Putamen (tissue), 1 donor: ENCODE measurements around the gene KDM2B.

Experiments
- DNase-seq: peaks from one replicate; pipeline ENCODE4 v3.0.0-alpha.2; 2016; ENCODE audit warnings: low spot score

The KDM2B gene

DNA sequence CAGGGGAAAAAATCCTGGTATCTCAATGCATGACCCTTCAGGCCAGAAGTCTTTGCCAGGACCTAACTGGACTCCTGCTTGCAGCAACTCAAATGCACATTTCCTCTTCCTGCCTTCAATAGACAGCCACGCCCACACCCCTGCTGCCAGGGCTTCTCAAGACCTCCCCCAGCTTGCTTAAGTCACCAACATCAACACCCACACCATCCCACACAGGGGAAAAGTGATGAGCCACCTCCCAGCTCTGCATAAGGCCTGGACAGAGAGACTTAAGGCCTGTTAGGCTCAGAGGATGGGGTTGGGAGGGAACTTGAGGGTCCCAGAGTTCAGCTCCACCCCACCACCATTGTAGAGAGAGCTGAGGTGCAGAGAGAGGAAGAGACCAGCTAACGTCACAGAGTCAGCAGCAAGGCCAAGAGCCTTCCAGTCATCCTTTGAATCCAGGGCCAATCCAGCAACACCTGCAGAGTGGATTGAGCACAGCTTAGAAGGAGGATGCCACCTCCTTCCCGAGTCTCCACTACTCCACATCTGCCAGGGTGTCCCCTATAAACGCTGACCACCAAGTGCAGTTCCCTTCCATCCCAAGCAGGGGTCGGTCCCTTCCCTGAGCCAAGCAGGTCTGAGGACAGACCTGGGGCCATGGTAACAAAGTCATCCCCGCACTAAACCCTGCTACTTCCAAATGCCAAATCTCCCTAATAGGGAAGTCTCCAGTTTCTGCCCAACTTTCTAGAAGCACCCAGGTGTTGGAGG lies 50.0 kb downstream of the KDM2B start:
- peak; percentile 32 for DNase-seq

DNA sequence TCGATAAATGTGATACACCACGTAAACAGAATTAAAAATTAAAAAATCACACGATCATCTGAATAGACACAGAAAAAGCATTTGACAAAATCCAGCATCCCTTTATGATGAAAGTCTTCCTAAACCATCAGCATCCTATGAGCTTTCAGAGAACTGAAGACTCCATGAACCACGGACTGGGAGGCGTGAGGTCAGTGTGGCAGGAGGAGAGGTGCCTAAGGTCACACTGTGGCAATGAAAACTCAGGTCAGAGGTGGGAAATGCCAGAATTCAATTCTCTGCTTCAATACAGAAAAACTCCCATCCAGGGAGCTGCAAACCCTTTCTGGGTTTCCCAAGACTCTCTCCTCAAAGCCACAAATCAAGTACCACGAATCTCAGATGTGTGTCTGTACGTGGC lies 51.6 kb downstream of the KDM2B start:
- no peak for DNase-seq

DNA sequence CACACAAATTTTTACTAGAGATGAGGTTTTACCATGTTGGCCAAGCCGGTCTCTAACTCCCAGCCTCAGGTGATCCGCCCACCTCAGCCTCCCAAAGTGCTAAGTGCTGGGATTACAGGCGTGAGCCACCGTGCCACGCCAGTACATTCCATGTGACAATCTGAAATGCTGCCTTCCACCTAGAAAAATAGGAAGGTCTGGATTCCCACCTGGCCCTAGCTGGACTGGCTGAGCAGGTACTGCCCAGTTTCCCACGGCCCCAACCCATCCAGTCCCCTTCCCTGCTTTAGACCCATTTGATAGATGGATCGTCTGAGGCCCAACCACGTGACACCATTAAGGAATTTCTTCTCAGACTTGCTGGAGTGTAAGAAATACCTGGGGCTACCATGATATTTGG lies 55.4 kb downstream of the KDM2B start:
- no peak for DNase-seq

DNA sequence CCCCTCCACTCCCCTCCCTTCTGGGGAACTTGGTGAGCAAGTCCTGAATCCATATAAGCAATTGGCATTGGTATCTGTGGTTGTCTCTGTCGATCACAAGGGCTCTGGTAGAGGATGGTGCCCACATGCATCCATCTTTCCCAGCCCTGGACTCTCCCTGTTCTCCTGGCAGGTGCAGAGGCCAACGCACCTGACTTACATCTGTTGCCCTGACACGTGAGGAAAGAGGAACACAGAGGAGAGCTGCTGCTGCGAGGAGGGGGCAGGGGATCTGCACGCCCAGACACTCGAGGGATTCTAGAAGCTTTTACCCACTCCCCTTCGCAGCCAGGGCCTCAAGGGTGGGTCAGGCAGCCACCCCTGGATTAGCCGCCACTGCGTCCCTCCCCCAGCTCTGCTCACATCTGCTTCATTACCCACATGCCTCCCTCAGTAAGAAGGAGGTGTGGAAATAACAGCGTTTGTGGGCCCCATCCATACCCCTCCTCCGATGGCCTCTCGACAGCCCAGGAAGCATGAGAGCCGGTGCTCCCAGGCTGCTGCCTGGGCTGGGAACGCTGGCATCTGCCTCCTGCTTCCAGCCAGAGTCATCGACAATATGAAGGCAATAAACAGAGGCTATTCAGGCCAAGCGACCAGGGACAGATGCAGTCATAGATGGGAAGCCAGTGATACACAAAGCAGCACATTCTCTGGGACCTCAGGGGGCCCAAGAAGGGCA lies 56.5 kb downstream of the KDM2B start:
- DNase-seq = peak; percentile 60

DNA sequence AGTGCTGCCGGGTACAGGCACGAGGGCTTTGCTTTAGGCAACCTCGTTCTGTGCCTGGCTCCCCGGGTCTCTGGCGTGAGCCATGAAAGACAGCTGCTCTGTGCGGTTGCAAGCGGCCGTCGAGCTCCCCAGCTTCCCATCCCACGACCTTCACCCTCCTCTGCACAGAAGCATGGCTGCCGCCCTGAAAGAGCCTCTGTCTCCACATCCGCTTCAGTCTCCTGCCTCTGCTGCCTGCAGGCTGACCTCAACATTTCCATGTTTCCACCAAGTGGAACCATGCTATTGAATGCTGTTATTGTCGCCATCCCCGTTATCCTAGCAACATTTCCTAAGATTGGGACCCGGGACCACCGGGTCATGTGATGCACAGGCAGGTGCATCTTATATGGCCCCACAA lies 57.1 kb downstream of the KDM2B start:
- DNase-seq = peak; percentile 59

DNA sequence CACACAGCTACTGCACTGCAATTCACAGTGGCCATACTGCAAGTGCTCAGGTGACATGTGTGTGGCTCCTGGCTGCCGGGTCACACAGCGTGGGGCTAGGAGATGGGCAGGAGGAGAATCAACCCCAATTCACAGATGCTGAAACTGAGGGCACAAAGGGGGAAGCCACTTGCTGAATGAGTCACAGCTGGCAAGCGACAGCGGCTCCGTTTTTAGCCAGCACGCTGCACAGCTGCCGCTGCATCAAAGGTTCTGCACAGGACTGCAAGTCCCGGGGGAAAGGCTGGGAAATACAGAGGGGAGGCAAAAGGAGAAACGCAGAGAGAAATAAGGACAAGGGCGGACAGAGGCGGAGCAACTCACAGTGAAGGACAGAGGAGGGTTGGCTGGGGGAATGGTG lies 57.9 kb downstream of the KDM2B start:
- DNase-seq = no peak

DNA sequence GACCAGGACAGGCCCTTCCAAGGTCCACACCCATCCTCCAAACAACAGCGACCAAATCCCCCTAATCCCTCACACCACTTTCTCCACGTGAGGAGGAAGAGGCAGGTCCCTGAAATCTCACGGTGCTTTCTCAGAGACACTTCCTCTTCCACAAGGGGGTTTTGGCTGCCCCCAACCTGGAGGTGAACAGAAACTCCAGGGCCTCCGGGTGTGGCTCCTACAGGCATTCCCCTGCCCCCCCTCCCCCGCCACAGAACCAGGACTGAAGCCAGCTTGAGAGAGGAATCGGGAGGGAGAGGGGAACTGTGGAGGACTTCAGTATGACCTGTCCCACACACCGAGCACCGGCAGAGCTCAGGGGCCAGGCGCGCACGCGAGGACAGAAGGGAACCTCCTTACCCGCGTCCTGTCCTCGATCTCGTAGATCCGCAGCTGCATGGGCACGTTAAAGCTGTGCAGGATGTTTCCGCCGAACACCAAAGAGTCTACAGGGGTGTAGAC lies 60.2 kb downstream of the KDM2B start:
- no peak for DNase-seq

DNA sequence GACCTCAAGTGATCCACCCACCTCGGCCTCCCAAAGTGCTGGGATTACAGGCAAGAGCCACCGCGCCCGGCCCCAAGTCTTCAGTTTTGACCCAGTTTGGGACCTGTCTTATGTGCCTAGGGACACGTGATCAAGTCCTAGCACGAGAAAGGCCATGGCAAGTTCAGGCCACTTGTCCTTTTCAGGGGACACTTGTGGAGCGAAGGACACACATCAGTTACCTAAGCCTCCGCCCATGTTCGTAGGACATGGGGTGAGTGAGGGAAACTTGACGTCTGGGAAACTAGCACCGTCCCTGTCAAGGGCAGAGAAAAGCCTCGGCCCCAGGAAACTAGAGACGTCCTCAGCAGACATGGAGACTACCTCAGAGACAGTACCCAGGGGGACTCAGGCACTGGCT lies 60.7 kb downstream of the KDM2B start:
- DNase-seq = no peak

DNA sequence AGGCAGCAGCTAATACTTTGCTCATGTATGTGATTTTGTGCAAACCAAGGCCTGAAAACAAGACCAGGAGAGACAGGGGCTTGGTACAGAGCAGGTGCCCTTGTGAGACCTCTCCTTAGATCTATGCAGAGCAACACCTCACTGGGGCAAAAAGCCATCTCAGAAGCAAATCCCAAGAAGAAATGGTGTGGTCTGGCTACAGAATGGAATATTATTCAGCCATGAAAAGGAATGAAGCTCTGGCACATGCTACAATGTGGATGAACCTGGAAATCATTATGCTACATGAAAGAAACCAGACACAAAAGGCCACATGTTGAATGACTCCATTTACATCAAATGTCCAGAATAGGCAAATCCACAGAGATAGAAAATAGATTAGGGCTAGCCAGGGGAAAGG lies 61.6 kb downstream of the KDM2B start:
- DNase-seq = no peak

DNA sequence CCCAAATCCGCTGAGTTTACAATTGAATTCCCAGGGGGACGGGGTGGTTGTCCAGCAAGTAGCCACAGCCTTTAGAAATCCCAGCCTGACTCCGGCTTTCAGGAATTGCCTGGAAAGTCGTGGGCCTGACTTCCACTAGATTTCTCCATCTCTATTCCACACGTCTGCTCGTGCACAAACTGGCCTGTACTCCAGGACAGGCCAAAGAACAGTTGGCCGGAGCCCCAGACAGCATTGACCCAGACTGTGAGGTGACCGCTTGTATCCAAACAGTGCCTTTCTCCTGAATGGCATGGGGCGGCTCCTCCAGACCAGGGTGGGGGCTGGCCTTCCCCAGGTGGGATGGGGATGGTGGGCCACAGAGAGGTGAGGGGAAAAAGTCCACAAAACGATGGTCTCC lies 62.2 kb downstream of the KDM2B start:
- no peak for DNase-seq

DNA sequence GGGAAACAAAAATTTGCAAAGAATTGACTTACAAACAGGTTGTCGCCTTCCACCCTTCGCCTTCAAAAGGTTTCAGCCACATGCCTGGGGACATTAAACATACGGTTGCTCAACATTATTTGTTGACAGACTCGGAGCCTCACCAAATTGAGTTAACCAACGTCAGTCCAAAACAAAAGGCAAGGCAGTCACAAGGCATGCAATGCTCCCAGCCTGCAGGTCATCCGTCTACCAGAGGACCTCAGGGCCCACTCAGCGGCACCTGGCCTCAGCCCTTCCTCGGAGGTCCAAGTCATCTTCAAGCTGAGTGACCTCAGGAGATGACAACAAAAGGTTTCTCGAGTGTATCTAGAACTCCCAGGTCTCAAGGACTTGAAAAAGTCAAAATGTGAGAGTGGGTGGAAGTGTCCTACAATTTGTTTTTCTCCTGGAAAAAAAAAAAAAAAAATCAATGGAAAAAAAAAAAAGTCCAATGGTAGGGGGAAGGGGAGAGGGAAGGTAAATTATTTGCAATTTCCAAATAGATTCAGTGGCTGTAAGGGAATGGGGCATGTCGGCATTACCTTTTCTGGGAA lies 64.3 kb downstream of the KDM2B start:
- no peak for DNase-seq

DNA sequence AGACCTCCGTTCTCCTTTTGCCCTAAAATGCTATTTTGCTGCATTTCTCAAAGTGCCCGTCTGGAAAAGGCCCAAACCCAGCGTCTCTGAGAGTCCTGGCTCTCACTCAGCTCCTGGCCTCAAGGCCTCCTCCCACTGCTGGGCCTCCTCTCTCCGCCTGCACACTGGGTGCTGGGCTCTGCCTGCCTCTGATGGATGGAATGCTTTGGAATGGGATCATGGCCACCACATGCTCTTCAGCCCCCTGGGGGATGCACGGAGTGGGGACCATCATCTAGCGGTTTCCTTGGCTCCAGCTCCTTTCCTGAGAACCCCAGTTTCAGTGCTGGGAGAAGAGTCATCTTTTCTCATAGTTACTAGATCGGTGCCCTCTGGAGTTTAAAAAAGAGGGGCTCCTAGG lies 65.2 kb downstream of the KDM2B start:
- DNase-seq = no peak

DNA sequence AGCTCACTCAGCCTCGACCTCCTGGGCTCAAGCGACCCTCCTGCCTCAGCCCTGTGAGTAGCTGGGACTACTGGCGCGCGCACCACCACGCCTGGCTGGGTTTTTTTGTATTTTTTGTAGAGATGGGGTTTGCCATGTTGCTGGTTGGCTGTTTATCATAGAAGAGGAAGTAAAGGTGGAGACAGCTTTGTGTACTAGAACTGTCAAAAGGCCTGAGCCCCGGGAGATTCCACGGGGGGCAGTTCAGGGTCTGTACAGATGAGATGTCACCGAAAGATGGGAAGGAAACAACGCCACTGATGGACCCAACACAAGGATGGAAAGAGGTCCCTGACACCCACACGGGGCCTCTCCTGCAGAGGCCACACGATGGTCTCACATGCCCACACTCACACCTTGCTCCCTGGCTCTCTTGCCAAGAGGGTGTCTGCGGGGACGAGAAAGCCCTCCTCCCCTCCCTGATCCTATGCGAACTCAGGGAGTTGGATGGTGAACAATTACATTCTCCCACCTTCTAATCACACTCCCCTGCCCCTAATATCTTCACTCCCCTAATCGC lies 66.6 kb downstream of the KDM2B start:
- no peak for DNase-seq

DNA sequence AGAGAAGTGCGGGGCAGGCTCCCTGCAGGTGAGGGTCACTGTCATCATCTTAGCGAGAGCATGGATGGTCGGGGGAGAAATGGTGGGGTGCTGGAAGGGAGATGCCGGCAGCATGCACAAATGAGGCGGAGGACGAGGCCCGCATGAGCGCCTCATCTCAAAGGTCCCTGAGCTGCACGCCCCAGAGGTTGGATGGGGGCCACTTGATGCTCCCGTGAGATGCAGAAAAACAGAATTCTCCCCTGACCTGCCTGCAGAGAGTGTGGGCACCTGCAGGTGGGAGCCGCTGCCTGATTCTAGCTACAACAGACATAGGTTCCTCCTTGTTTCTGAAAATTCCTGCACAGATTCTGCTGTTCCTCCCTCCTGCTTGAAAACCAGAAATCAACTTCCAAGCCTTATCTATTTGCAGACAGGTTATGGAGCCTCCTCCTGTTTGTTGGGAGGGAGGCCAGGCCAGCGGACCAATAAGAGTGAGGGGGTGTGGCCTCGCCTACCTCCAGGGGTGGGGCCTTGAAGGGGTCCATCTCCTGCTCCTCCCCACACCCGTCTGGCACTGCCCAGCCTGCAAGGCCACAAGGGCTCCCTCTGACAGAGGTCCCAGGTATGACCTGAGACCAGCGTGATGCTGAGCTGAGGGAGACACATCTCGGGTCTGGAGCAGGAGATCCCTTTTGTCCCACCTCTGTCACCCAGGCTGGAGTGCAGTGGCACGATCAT lies 67.2 kb downstream of the KDM2B start:
- DNase-seq = no peak

DNA sequence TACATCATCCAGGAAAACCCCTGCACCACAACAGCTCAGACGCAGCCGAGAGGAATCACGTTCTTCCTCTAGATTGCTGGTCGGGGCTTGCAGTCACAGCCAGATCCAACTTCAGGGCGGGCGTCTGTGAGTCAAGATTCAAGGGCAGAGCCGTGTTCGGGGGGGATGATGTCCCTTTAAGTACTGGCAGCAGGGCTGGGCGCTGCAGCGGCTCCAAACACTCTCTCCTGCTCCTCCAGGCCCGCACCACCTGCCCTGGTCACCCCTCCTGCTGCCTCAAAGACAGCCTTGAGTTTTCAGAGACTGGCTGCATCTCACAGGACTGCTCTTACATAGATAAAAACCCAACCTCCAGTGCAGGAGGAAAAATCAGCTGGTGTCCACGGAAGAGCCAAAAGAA lies 68.3 kb downstream of the KDM2B start:
- no peak for DNase-seq

DNA sequence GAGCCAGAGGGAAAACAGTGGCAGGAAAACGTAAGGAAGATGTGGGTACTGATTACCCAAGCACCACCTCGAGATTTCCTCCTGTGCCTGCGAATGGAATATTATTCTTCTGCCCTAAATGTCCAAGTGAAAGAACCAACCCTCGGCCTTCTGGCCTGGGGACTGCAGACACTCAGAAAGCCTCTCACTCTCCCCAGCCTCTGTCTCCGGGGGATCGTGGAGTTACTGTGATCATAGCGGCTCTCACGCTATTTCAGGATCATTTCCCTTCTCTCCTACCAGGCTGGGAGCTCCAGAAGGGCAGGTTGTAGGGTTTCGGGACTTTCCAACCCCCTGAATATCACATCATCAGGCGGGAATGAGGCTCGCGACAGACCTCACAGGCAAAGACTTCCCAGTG lies 68.9 kb downstream of the KDM2B start:
- DNase-seq = no peak

DNA sequence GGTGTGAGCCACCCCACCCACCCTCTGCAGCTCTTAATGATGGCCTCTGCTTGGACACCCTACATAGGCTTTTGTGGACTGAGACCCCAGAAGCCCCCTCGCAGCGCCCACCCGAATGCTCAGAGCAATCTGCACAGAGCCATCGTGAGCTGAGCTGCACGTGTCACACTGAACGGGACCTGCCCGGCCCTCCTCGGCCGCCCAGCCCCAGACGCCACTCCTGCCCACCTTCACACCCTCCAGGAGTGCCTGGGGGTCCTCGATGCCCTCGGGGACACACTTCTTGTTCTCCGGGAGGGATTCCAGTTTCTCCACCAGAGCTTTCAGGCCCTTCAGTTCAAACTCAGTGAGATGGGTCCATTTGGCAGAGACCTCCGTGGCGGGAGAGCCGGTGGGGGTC lies 71.5 kb downstream of the KDM2B start:
- DNase-seq = no peak

DNA sequence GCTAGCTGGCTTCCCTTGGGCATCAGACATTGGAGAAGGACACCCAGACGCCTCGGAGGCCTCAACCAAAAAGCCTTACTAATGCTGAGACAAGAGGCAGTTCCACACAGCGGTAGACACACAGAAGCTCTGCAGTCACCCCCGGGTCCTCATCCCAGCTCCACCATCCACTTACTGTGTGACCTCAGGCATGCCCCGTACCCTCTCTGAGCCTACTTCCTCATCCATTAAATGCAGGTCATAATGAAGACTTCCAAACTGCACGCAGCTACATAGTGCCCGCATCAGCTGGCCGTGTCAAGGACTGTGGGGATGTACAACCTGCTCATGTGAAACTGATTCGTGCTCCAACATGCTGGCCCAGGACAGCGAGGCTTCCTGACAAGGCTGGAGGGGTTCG lies 72.3 kb downstream of the KDM2B start:
- no peak for DNase-seq

DNA sequence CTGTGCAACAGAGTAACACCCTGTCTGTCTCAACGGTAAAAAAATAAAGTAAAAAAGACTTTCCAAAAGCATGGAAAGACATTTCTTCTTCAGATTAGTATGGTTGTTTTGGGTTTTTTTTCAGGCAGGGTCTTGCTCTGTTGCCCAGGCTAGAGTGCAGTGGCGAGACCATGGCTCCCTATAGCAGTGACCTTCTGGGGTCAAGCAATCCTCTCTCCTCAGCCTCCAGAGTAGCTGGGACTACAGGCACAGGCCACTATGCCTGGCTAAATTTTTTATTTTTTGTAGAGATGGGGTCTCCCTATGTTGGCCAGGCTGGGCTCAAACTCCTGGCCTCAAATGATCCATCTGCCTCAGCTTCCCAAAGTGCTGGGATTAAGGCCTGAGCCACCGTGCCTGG lies 72.8 kb downstream of the KDM2B start:
- no peak for DNase-seq

DNA sequence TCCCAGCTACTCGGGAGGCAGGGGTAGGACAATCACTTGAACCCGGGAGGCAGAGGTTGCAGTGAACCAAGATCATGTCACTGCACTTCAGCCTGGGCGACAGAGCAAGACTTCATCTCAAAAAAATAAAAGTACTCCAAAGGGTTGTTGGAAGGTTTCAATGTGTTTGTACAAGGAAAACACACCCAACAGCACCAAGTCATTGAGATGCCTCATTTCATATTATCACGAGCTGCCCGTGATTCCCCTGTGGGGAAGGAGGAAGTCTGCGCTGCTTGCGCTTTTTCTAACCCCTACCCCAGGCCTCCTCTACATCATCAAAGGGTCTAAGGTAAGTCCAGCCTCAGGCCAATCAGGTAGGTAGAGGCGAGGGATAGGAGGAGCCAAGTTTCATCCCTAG lies 73.6 kb downstream of the KDM2B start:
- DNase-seq = no peak

DNA sequence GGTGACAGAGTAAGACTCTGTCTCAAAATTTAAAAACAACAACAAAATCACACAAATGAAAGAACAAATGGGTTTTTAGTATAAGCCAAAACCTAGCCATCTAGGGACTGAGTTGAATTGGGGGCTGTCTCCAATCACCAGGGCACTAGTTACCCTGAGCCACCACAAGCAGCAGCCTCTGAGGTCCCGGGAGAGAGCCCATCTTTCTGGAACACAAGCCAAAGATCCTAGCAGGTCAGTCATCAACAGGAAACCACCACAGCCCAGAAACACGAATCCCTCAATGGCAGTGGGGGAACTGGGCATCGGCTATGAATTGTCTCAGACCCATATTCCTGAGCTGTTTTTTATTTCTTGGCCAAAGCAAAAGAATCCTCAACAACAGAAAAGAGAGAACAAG lies 75.3 kb downstream of the KDM2B start:
- no peak for DNase-seq

DNA sequence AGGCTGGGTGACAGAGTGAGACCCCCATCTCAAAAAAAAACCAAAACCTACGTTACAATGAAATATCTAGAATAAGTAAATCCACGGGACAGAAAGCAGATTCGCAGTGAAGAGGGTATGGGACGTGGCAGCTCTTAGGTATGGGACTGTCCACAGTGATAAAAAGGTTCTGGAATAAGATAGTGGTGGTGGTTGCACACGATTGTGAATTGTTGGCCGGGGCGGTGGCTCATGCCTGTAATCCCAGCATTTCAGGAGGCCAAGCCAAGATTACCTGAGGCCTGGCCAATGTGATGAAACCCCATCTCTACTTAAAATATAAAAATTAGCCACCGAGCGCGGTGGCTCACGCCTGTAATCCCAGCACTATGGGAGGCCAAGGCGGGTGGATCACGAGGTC lies 76.3 kb downstream of the KDM2B start:
- DNase-seq = no peak
